GM18511 (cell line): ENCODE data around the gene TLX3.

Source experiments
- ATAC-seq: cut with Tn5 transposase; IDR thresholded peaks from one replicate; pipeline ENCODE4 v1.9.1; 2021; ENCODE audit warnings: mild to moderate bottlenecking, moderate library complexity; ENCODE audit not compliant: unreplicated experiment

The TLX3 gene

DNA sequence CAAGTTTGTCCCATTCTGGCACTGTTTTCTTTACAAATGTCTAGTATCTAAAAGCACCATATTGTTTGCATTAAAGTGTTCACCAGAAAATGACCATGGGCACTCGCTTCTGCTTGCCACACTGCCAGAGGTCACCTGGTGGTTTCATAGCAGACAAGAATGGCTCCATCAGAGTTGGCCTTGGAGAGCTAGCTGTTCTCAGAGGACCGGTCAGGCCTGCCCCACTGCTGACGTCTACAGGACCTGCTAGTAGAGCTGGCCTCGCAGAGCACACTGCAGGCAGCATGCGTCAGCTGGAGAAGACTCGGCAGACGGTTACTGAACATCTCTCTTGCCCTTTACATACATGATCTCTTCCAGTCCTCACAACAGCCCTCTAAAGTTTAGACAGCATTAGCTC is 8.7 kb upstream of the TLX3 start:
- no peak for ATAC-seq

DNA sequence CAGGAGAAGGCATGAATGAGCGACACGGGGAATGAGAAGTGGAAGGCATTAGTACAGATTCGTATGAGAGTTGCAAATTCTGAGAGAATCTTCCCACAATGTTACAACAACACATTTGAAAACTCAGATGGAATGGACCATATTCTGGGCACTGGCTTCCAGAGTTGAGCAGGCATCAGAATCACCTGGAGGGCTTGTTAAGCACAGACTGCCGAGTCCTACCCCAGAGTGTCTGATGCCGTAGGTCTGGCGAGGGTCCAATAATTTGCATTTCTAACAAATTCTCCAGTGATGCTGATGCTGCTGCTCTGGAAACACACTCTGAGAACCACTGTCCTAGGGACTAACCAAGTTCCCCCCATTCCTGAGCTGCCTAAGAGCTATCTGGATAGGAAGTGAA is 2.9 kb upstream of the TLX3 start:
- ATAC-seq, result no peak

DNA sequence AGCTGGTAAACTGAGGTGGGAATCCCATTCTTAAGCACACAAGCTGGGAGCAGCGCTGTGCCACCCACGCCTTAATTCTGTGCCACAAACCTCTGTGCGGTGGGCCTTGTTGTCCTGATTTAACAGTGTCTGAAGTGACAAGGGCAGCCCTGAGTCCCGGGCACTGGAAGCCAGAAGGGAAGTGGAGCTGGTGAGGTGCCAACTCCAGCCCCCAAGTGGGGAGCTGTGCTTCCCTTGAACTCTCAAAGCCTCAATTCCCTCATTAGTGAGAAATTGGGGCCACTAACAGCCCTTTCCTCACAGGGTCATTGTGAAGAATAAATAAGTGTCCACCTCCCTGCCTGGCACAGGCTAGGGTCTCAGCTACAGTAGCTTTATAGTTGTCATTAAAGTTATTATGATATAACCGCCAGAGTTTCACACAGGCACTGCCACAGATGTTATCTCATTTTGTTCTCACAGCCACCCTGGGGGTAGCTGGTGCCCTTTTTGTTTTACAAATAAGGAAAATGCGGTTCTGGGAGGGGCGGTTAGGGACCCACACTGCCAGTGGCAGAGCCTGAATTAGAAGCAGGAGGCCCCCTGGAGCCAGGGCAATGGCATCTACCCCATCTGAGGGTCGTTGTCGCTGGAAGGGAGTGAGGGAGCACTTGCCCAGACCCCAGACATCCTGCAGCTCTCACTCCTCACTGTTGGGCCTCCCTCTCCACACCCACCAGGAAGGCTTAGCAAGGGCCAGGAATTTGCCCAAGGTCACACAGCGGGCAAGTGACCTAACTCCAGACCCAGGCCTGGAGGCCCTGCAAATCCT is 2.1 kb upstream of the TLX3 start:
- ATAC-seq, result no peak

- ATAC-seq, result no peak
These were observed 1.1 kb upstream of the TLX3 start for GRCh38 chr5:171307789-171308452.

DNA sequence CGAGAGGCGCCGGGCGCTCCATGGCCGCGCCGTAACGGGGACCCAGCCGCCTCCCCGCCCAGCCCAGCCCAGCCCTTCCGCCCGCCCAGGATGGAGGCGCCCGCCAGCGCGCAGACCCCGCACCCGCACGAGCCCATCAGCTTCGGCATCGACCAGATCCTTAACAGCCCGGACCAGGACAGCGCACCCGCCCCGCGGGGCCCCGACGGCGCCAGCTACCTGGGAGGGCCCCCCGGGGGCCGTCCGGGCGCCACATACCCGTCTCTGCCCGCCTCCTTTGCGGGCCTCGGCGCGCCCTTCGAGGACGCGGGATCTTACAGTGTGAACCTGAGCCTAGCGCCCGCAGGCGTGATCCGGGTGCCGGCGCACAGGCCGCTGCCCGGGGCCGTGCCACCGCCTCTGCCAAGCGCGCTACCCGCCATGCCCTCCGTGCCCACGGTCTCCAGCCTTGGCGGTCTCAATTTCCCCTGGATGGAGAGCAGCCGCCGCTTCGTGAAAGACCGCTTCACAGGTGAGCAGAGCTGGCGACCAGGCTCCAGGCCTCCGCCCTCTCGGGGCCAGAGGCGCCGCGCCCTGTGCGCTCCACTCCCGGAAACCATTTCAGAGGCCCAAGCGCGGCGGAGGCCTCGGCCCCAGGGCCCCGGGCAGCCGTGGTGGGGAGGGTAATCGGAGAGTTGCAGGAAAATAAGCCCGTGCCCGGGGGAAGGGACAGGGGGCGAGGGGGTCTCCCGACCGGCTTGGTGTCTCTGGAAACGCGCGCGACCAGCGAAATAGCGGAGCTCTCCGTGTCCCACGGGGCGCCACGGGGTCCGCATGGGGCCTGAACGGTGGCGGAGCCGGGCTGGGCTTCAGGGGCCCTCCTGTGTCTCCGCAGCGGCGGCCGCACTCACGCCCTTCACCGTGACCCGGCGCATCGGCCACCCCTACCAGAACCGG is 496 bp downstream of the TLX3 start:
- no peak for ATAC-seq

DNA sequence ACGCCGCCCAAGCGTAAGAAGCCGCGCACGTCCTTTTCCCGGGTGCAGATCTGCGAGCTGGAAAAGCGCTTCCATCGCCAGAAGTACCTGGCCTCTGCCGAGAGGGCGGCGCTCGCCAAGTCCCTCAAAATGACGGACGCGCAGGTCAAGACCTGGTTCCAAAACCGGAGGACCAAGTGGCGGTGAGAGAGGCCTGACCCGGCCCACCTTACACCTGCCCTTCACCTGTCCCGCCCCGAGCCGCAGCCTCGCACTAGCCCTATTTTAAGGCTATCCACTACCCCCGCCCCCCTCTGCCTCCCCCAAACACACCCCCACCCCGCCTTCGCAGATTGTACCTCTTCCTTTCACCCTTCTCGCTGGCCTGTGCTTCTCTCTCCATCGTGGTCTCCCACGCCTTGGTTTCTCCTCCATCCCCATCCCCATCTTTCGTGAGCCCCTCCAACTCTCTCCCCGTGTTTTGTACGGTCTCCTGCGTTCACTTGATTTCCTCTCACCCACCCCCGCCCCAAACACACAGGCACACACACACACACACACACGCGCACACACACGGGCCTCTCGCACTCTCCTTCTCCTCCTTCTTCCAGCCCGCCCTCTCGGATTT is 1.3 kb downstream of the TLX3 start:
- ATAC-seq, result no peak

DNA sequence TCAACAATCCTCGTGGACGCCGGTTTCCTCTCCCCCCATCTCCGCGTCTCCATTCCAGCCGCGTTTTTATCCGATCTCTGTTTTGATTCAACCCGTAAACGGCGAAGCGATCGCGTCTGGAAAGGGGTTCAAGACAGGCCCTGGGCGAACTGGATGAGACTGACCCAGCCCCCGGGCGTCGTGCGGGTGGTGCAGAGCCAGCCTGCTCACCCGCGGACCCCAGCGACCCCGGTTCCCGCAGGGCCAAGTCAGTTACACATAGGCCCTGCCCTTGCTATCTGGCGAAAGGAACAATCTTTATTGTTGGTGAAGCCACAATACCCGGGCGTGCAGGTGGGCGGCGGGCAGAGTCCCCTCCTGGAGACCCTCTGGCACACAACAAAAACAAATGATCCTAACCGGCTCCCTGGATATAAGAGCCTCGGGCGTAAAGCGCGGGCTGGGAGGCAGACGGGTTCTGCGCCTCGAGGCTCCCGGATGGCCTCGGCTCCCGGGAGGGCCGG is 1.8 kb downstream of the TLX3 start:
- ATAC-seq, result no peak

- ATAC-seq, result no peak
These were observed 2.5 kb downstream of the TLX3 start for GRCh38 chr5:171311322-171312077.

DNA sequence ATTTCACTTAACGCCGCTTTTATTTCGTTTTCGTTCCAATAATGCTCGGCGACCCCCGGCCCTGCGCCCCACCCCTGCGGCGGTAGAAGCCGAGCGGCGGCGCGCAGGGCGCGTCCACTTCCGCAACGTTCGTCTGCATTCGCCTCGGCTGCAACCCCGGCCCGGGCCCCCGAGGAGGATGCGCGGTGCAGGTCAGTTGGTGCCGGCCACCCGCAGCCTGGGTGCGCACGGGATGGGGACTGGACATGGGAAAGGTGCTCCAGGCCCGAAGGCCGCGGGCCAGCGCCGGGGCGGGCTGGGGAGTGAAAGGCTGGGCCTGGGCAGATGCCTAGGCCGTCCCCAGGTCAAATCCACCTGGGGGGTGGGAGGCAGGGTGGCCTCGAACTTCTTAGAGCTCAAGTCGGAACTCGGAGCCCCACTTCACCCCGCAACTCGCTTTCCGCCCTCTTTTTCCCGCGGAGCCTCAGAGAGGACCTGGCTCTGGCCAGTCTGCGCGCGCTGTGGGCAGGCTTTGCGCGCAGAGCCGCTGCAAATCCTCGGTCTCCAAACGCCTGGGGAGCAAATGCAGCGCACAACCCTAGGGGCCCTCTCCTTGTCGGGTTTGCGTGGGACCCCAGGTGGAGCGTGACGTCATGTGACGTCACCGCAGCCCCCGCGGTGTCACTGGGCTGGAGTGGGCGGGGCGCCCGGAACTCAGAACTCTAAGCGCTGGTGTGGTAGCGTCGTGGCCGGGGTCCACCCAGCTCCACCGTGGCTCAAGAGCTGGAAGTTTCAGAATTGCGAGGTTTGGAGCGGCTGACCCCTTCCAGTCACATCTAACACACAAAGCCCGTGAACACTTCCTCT is 3.3 kb downstream of the TLX3 start:
- ATAC-seq, result no peak

DNA sequence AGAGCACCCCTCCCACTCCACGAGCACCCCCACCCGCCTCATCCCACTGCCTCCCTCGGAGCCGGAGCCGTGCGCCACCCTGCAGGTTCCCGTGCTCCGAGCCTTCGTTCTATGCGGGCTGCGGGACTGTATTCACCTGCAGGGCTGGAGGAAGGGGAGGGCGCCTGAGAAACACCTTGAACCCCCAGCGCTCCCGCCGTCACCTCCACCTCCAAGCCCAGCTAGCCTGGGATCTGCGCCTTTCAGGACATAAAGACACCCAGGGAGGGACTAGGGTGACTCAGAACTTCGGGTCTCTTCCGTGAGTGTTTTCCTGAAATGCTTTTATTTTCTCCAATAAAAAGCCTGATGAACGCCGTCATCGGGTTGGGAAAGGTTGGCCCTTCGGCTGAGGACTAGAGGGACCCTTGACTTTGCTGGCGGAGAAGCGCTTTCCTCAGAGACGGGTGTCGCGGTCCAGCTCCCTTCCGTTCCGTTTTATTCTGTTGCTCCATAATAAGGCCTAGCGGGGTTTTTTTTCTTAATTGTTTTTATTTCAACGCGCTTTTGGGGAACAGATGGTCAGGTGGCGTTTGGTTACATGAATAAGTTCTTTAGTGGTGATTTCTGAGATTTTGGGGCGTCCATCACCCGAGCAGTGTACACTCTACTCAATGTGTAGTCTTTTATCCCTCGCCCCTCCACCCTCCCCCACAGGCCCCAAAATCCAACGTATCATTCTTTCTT is 4.6 kb downstream of the TLX3 start:
- no peak for ATAC-seq

DNA sequence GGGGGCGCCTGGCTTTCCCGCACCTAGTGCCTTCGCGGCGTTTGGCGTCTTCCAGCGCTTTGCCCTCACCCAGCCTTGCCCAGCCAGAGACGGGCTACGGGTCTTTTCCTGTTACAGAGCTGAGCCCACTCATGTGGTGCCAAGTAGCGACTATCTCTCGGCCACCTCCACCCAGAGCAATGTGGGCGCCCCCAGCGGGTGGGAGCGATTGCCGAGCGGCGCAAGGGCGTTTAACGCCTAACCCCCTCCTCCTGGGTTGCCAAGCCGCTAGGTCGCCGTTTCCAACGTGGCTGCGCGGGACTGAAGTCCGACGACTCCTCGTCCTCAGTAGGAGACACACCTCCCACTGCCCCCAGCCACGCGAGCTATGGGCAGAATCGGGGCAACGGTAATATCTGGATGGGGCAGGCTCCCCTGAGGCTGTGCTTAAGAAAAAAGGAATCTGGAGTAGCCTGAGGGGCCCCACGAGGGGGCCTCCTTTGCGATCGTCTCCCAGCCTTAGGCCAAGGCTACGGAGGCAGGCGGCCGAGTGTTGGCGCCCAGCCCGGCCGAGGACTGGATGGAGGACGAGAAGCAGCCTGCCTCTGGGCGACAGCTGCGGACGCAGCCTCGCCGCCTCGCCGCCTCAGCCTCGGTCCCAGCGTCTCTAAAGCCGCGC is 5.8 kb downstream of the TLX3 start:
- ATAC-seq, result no peak

DNA sequence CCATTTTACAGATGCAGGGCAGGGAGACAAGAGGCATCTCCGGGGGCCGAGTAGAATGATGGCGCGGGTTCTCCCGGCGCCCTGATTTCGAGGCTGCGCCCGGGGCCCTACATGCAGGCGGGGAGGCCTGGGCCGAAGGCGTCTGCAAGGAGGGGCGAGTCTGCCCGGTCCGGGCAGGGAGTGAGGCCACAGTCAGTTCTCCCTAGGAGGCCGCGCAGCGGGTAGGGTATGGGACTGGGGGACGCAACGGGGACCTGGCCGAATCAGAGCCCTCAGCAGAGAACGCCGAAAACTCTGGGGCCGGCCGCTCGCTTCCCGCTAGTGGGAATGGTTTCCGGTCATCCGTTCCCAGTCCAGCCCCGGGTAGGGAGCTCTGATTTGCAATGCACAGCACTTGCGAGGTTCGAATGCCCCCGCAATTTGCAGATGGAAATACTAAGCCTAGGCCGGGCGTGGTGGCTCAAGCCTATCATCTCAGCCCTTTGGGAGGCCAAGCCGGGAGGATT is 6.4 kb downstream of the TLX3 start:
- no peak for ATAC-seq

DNA sequence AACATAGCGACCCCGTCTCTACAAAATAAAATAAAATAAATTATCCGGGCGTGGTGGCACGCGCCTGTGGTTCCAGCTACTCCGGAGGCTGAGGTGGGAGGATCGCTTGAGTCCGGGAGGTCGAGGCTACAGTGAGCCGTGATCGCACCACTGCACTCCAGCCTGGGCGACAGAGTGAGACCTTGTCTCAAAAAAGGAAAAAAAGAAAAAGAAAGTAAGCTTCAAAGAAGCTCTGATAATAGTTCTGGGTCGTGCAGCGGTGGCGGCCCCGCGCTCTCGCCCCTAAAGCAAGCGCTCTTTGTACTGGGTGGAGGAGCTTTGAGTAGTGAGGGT is 6.8 kb downstream of the TLX3 start:
- no peak for ATAC-seq

- no peak for ATAC-seq
These were observed 7.4 kb downstream of the TLX3 start for GRCh38 chr5:171316258-171317121.

GRCh38 chr5:171317230-171317629 is 8.2 kb downstream of the TLX3 start:
- no peak for ATAC-seq

- no peak for ATAC-seq
These were observed 9.0 kb downstream of the TLX3 start for GRCh38 chr5:171318026-171318425.

GRCh38 chr5:171321447-171321846 is 12.4 kb downstream of the TLX3 start:
- ATAC-seq, result no peak
